GM21515 (cell line): ENCODE results near the gene ATAD2B.
"Not testable (repeated sequence)": the region's sequence is repeated elsewhere in the genome, so short reads cannot be mapped to it uniquely, and the experiment has no call there.

Source experiments
- ATAC-seq: cut with Tn5 transposase; IDR thresholded peaks from one replicate; pipeline ENCODE4 v1.9.1; 2021; ENCODE audit not compliant: unreplicated experiment

The ATAD2B gene

DNA sequence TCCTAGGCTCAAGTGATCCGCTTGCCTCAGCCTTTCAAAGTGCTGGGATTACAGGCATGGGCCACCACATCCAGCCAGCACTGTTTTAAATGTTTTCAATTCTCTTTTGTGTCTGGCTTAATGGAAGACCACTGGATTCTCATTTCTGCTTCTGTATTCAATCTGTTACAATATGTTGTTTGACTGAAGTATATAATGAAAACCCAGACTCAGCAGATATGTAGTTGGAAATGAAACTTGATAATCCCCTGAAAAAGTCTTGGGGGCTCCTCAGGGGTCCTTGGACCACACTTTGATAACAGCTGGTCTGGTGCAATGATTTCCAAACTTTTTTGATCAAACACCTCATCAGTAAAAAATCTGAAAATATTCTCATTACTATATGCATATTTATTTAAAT, 132.7 kb downstream of the ATAD2B start:
- ATAC-seq, result no peak

DNA sequence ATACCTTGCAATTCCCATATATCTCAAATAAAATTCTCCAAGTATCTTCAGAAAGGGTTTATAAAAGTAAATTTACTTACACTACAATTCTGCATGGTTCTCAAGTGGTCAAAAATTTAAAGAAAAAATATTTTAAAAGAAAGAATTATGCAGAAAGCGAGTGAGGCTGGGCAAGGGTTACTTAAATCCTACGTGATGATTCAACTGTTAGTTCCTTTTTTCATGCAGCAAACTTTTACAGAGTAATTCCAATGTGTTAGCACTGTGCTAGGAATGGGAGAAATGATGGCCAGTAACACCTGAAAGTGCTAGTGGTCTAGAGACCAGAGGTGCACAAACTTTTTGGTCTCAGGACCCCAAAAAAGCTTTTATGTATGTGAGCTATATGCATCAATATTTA, 133.4 kb downstream of the ATAD2B start:
- no peak for ATAC-seq

DNA sequence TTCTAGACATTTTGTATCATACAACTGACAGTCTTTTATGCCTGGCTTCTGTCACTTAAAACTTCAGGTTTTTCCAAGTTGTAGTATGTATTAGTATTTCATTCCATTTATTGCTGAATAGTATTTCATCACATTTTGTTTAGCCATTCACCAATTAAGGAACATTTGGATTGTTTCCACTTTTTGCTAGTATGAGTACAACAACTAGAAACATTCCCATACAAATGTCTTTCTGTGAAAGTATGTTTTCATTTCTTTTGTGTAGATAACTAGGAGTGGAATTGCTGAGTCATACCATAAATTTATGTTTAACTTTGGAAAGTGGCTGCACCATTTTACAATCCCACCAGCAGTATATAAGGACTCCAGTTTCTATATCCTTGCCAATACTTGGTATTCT, 135.9 kb downstream of the ATAD2B start:
- ATAC-seq, result no peak

DNA sequence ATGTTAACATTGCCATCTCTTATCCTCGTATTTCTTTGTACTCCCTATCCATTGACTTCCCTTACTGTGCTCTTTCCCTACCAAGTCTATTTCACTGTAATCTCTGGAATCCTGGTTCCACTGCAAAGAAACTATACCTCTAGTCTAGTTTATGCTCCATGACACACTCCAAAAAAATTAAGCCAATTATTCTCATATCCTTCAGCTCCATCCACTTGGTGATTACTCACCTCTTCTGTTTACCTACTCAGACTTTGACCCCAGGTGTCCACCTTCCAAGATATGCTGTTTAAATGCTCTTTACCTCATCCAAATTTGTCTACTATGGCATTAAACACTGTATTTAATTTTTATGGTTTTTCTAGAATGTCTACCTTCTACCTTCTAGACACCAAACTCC, 137.9 kb downstream of the ATAD2B start:
- ATAC-seq, result no peak

DNA sequence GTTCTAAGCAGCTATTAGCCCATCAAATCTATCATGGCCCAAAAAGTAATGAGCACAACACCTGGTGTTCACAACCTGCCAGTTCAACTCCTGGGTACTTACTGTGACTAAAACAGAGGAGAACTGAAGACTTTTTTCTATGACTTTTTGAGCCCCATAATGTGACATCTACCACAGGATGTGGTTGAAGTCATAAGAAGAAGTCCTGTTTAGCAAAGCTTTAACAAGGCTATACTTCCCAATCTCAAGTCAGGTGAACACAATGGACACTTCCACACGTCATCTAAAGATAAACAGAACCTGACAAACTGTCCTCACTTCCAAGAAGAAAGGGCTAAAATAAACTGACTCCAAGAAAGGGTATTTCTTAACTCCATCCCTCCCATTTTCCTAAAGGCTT, 138.8 kb downstream of the ATAD2B start:
- peak; percentile 70 for ATAC-seq

DNA sequence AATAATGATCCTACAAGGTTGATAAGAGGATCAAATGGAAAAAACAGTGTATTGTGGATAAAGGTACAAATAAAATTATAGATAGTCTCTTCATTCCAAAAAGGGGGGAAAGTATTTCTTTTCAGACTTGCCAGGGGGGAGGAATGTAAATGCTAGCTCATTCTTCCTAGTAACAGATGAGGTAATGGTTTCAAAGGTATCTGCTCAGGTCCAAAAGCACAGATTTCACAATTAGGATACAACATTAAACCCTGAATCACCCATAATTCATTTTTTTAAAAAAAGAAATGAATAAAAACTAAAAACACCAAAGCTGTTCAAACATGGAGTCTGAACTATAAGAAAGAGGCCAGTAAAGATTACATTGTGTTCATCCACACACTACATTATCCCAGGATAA, 142.0 kb downstream of the ATAD2B start:
- no peak for ATAC-seq

DNA sequence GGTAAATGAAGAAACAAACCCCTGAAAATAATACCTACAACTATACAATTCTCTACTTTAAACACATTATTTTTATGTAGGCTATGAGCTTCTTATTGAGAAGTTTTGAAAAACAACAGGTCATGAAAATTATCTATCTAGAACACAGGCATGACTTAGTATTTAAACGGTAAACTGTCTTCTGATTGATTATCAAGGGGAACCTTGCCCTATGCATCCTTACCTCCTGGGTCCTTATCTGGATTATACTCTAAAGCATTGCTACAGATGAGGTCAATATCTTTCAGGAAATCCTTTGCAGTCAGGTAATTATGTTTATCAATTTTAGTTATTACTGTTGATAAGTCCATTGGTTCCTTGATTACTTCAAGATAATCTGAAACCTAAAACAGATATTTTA, 144.3 kb downstream of the ATAD2B start:
- ATAC-seq, result no peak

DNA sequence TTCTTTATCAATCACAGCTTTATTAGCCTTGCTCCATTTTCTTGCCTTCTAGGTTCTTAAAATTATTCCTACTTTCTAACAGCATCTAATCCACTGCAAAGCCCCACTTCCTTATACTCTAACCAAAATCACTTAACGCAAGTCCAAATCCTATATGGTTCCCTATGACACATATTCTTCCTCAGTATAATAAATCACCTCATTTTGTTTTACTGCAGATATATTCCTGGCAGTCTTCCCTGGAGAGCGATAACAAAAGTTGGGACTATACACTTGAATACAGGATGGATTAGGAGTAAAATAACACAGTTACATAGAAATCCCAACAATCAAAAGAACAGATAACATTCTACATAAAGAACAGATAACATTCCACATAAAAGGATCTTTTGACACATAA, 144.8 kb downstream of the ATAD2B start:
- ATAC-seq, result no peak

DNA sequence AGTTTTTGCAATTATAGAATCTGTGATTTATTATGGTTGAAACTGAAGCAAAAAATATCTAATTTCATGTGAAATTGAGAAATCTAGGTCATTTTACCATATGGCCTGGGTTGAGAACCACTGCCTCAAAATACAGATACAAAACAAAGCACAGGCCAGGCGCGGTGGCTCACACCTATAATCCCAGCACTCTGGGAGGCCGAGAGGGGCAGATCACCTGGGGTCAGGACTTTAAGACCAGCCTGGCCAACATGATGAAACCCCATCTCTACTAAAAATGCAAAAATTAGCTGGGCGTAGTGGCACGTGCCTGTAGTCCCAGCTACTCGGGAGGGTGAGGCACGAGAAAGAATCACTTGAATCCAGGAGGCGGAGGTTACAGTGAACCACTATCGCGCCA, 146.5 kb downstream of the ATAD2B start:
- not testable (repeated sequence) for ATAC-seq

DNA sequence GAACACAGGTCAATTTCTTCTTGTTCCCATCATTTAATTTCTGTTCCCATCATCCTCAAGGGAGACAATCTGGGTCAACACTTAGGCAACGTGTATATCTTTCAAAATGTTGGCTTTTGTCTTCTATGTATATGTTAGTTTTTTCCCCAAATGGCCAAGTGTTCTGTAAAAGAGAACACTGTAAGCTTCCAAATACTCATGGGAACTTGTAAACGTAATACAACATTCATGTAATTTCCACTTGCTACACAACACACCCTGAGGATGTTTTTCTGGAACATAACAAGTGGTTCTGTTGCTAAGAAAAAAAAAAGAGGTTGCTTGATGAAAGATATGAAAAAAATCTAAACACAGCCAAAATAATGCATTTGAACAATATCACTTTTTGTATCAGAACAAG, 149.1 kb downstream of the ATAD2B start:
- ATAC-seq, result no peak

DNA sequence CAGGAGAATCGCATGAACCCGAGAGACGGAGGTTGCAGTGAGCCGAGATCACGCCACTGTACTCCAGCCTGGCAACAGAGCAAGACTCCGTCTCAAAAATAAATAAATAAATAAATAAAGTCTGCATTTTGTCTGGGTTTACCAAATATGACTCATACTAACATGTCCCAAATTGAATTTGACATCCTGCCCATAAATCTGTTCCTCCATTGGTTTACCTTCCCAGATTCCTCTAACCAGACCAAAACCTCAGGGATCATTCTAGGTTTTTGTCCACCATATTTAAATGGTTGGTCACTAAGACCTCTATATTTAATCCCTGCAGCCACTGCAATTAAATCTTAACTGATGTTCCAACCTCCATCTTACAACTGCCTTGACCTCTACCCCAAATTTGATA, 150.9 kb downstream of the ATAD2B start:
- ATAC-seq, result no peak

DNA sequence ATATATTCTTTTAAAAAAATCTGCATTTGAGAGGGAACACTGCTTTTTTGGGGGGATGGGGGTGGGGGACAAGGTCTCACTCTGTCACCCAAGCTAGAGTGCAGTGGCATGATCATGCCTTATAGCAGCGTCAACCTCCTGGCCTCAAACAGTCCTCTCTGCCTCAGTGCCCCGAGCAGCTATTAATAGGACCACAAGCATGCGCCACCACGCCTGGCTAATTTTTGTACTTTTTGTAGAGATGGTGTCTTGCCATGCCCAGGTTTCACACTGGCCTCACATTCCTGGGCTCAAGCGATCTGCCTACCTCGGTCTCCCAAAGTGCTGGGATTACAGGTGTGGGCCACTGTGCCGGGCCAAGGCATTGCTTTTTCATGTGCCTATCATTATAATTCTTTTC, 154.2 kb downstream of the ATAD2B start:
- no peak for ATAC-seq

DNA sequence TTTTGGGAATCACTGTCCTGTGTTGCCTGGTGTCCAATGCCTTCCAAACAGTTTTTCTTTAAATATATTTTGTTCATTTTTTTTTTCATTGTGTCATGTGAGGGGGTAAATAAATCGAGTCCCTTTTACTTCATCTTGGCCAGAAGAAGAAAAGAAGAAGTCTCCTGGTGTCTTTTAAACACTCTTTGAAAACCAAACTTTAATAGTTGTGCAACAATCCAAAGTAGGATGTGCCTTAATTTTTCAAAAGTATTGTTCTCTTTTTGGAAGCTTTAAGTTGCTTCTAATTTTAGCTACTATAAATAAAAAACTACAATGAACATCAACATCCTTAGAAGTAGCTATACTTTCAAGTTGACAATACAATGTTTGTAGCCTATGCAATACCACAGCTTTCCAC, 154.9 kb downstream of the ATAD2B start:
- ATAC-seq, result no peak

DNA sequence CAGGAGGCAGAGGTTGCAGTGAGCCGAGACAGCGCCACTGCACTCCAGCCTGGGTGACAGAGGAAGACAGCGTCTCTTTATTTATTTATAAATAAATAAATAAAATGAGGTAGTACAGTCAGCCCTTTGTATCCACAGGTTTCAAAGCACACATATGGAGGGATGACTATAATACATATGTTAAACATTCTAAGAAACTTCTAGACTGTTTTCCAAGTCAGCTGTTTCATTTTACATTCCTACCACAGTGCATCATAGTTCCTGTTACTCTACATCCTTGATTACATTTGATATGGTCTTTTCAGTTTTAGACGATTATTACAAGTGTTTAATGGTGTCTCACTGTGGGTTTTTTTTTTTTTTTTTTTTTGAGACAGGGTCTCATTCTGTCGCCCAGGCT, 157.6 kb downstream of the ATAD2B start:
- no peak for ATAC-seq

DNA sequence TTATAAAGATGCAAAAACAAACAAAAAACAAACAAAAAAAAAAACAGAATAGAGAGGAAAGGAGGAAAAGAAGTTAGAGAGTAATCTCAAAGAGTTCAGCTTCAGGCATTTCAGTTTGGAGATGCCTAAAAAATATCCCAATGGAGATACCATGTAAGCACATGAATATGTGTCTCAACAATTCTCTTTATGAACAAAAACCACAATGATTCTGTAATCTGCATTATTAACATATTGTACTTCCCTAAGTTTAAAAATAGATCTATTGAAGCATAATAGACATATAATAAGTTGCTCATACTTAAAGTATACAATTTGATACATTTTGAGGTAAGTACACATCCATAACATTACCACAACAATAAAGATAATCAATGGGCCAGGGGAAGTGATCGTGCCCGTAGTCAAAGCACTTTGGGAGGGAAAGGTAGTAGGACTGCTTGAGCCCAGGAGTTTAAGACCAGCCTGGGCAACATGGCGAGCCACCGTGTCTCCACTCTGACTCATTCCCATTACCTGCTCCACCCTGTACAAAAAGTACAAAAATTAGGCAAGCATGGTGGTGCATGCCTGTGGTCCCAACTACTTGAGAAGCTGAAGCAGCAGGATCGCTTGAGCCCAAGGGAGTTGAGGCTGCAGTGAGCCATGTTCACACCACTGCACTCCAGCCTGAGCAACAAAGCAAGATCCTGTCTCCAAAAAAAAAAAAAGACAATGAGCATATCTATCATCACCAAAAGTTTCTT, 158.9 kb downstream of the ATAD2B start:
- ATAC-seq, result no peak

DNA sequence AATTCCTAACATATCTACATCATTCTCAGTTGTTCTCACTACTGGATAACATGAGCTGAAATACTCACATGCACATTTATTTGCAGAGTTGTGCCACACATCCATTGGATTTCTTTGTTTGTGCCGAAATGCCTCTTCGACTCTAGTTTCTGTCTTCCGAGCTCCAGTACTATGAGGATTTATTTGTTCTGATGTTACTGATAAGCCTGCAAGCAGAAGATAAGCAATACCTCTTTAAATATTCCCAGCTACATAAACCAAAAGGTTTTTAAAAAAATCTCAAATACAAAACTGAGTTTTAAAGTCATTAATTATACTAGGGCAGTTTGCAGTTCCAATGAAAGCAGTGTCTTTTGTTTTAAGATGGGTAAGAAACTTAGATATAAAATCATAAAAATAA, 164.8 kb downstream of the ATAD2B start:
- ATAC-seq, result no peak

DNA sequence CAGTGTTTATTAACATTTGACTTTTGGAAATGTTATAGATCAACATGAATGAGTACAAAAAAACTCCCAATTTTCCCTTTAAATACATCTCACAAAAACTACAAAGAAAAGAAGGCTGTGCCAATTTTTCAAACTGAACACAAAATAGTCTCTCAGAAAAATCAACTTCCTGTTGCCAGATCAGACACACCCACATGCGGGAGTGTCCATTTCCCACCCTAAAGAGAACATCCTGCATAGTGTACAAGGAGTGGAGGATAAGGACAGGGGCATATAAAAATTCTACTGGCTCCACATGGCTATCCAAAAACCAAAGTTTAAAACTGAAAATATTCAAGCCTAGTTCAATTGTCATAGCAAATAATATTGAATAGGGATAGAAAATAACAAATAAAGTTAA, 165.3 kb downstream of the ATAD2B start:
- no peak for ATAC-seq

DNA sequence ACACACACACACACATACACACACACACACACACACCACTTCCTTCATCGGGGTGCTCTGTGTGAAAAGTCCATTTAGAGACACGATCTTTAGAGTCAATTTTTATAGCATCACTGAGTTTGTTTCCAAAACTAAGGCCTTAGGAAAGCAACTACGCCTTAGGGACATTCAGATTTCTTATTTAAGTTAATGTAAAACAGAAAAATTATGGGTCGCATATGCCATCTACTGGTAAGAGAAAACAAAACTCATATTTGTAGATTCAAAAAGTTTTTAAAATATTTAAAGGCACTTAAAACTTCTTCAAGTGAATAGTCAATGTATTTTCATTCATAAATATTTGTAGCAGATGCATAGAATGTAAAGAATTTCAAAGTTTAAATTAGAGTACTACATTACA, 166.2 kb downstream of the ATAD2B start:
- ATAC-seq, result no peak

DNA sequence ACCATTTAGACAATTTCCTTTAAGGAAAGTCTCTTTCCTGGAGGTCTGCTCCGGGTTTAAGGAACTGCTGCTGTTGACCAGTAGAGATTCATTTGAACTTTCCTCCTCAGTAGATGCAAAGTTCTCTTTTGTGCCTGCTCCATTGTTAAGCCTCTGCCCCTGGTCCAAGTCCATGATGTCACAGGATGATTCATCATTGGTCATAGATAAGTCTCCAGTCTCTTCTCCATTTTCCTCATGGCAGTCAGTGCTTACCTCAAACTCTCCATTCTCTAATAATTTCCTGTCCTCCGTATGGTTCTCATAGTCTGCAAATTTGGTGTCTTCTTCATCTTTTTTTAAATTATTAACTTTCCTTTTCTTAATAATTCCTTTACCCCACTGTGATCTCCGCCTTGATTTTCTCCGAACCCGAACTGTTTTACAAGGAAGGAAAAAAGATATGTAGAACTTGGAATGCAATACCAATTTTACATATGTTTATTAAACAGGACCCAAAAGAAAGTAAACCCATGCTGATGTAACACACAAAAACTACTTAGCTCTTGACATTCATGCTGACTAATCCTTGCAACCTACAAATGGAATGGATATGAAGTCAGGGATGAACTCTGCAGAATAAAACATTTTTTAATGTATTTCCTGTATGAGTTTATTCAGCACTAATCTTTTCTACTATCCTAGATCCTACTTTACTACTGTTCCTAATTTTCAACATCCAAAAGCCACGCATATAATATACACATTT, 169.1 kb downstream of the ATAD2B start:
- ATAC-seq, result no peak

DNA sequence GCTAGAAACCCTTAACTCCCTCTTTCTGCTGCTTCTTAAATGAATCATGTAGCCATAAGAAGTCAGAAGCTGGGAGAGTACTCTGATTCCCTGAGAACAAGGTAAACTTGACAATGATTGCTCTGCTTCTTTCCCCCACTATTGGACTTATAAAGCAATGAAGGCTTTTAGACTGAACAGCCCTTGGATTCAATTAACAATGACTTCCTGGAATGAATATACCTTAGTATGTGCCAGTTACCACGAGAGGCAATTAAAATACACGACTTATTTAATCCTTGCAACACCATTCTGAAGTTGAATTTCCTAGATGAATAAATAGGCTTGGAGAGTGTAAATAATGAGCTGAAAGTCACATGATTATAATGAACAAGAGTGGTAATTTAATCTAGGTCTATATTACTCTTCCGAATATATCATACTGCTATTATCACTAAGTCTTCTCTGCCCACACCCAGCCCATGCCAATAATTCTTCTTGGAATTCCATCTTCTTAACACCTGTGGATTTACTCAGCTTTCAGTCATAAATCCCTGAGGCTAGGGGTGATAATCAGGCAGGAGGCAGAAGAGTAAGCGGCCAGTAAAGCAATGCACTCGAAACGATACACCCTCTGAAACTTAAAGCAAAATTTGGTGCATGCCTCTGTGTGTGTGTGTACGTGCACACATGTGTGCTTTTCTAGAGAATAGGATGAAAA, 170.2 kb downstream of the ATAD2B start:
- ATAC-seq, result no peak

DNA sequence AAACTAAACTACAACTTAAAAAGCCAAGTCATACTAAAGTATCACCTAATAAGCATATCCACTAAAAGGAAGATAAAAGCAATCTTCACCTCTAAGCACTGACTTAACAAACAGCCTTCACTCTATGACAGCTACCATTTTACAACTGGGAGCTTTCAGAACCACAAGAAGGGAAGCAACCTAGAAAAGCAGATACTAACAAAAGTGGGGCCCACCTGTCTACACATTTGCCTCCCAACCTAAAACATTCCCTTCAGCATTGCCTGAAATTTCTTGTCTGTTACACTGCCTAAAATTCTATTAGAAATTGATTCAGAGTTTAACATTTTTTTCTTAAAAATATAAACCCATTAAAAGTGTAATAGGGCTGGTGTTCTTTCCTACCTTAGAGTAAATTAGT, 172.0 kb downstream of the ATAD2B start:
- no peak for ATAC-seq
